Body of pancreas (tissue), 4 donors: ENCODE measurements around the gene C11orf91.

Experiments
- CTCF ChIP-seq, 7 experiments: fragments of 450-650 bp in 4 of 7; fragments of 200-600 bp in 3 of 7; sonication (generic) in 3 of 7; IDR thresholded peaks; one replicate each; pipeline ENCODE4 v1.5.1; 2016 to 2019; ENCODE audit warnings: antibody characterized with exemption in 7 of 7
- POLR2A ChIP-seq, 3 donors: fragments of 450-650 bp; IDR thresholded peaks; one replicate each; pipeline ENCODE4 v1.6.1; 2016; ENCODE audit warnings: antibody characterized with exemption in 3 of 3, mild to moderate bottlenecking in 2 of 3

- TF ChIP-seq CTCF (IDR thresholded peaks at IDR 0.05) (no peak), POLR2A (IDR thresholded peaks at IDR 0.05) (no peak)
Observed at GRCh38 chr11:33724644-33725035, 24.0 kb upstream of the C11orf91 start.
